Heart left ventricle (tissue), 16 donors: ENCODE results near the gene CXorf58. TPM values are rescaled to one million over a fixed set of nuclear protein-coding genes. Genes with fewer than 3 reads are reported as not detected.

Source experiments
- ATAC-seq, 4 donors: fragments of 200-7000 bp; cut with Tn5 transposase; one replicate each; pipeline ENCODE4 v1.9.1; 2020 to 2022; ENCODE audit warnings: moderate library complexity in 4 of 4, mild to moderate bottlenecking in 3 of 4, moderate number of reproducible peaks in 1 of 4
- DNase-seq, 5 donors: peaks; one replicate each; pipeline ENCODE4 v3.0.0-alpha.2; 2020
- H3K27ac ChIP-seq, 12 donors: fragments of 200-600 bp; sonication (generic) in 4 of 12; one replicate each; pipeline versions ENCODE4 v1.5.0 to v1.8.0; 2016 to 2022; ENCODE audit warnings: mild to moderate bottlenecking in 2 of 12
- H3K27me3 ChIP-seq, 9 donors: fragments of 200-600 bp; sonication (generic) in 2 of 9; one replicate each; pipeline versions ENCODE4 v1.5.1 to v1.8.0; 2016 to 2022; ENCODE audit warnings: mild to moderate bottlenecking in 3 of 9
- H3K36me3 ChIP-seq, 9 donors: fragments of 200-600 bp; sonication (generic) in 2 of 9; one replicate each; pipeline versions ENCODE4 v1.5.0 to v1.8.0; 2018 to 2022; ENCODE audit warnings: mild to moderate bottlenecking in 2 of 9
- H3K4me1 ChIP-seq, 12 donors: fragments of 200-600 bp; sonication (generic) in 4 of 12; one replicate each; pipeline versions ENCODE4 v1.5.0 to v1.8.0; 2016 to 2022; ENCODE audit warnings: mild to moderate bottlenecking in 3 of 12
- H3K4me3 ChIP-seq, 12 donors: fragments of 200-600 bp; sonication (generic) in 4 of 12; one replicate each; pipeline versions ENCODE4 v1.5.0 to v1.8.0; 2017 to 2022; ENCODE audit warnings: mild to moderate bottlenecking in 9 of 12, moderate library complexity in 4 of 12
- H3K9me3 ChIP-seq, 12 donors: fragments of 200-600 bp; sonication (generic) in 4 of 12; one replicate each; pipeline versions ENCODE4 v1.5.0 to v1.8.0; 2016 to 2022; ENCODE audit warnings: mild to moderate bottlenecking in 1 of 12
- POLR2A ChIP-seq, 2 donors: fragments of 450-650 bp; IDR thresholded peaks; one replicate each; pipeline ENCODE4 v1.6.1; 2017; ENCODE audit warnings: antibody characterized with exemption in 2 of 2, mild to moderate bottlenecking in 2 of 2, moderate library complexity in 2 of 2
- whole genome bisulfite sequencing, 4 donors: extraction: QIAGEN DNeasy Blood & Tissue Kit in 2 of 4; methylation state at CpG; one replicate each; pipeline versions ENCODE4 v1.1.5 to v1.1.7; 2013 to 2018; 5-methylcytosine and 5-hydroxymethylcytosine counted together
- intact Hi-C, 10 donors: fragments of 100-400 bp; cut with DNase I; formaldehyde crosslinking; loops; one replicate each; pipeline versions ENCODE4 v1.11.1 to v1.14.2; 2022
- polyA plus RNA-seq, 2 donors: library from polyadenylated mRNA; stranded (reverse); fragments of 200-250 nt; gene quantifications; one replicate each; pipeline ENCODE4 v1.2.3, GENCODE V29; 2013
- total RNA-seq, 9 donors: library from RNA; depleted of rRNA in 2 of 9; stranded (reverse); fragments of >200 nt in 2 of 9; fragmentation: NEBNext Ultra II Directional in 3 of 9; extraction: Animal tissue kit (Norgen Biotek cat#: 25700) in 3 of 9; gene quantifications; one replicate each; pipeline versions ENCODE4 v1.1.0 to v1.2.4, GENCODE V29; 2016 to 2023
- TF ChIP-seq, protein P1 (sequence below), 12 donors: fragments of 200-600 bp; sonication (generic) in 4 of 12; IDR thresholded peaks; one replicate each; pipeline versions ENCODE4 v1.5.0 to v1.8.0; 2018 to 2022; ENCODE audit warnings: antibody characterized with exemption in 12 of 12, mild to moderate bottlenecking in 5 of 12
- donor health status: ischemic (EF 13 %, LVEDD 7.1; RV severe dilation, severe dysfunction).
- donor health status: healthy with polysubstance abuse.
- donor health status: DM: no; HTN: yes; CAD: no.
- donor health status: DM: no; HTN: no; CAD: no.
- donor health status: ischemic (EF 25% LVEDD 6.9; RV normal size, moderate dysfunction).
- donor health status: ischemic (EF 25% LVEDD 5.7; RV mildly dilated, moderate dysfunction).
- donor health status: healthy.
- donor health status: DM: yes; HTN: yes; CAD: no.
- donor health status: ischemic (EF 35%, LVEDD 5.7; RV mildly dilated, moderate dysfunction).
- donor health status: nonischemic (EF 11% LVEDD 7.7; RV severe dilation, severe dysfunction).
- donor health status: DM: yes; HTN: yes; CAD: no.
- donor health status: PGD.
- donor health status: ischemic (EF 29% LVEDD 5.4; RV normal size, mild dysfunction).
- donor health status: nonischemic (EF 23%, LVEDD 6.1; RV moderate dilation, normal function).

The CXorf58 gene
- total and polyA plus RNA-seq, 11 donors = 0.10 to 0.30 (median 0.21) TPM; not detected in 5

DNA sequence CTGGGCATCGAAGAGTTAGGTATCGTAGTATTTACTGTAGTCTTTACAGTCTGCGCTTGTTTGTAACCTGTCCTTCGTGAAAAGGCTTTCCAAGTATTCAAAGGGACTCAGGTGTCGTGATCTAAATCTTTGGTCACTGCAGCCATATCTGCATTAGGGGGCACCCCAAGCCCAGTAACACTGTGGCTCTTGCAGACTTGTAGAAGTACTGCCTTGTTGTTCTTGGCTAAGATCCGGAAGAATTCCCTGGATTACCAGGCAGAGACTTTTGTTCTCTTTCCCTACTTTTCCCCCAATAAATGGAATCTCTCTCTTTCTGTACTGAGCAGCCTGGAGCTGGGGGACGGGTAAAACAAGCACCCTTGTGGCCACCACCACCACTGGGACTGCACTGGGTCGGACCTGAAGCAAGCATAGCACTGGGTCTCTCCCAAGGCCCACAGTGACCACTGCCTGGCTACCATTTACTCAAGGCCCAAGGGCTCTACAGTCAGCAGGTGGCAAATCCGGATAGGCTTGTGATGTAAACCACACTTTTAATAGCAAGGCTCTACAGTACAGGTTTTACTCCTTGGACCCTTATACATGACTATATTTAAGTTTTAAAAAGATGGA is 12.0 kb downstream of the CXorf58 start:
- Histone ChIP-seq H3K9me3 (peaks cover 0 to 13% (median 0%) of the 10 kb centered on the region in 12 donors), H3K4me3 (no peak overlapping the region), H3K36me3 (no peaks in the 10 kb centered on the region), H3K27me3 (peaks cover 0 to 19% (median 0%) of the 10 kb centered on the region in 9 donors), H3K4me1 (no peaks in the 10 kb centered on the region), H3K27ac (no peak overlapping the region)
- 69 to 76% (median 70%) methylated on average over 9 of the region's 9 CpGs for WGBS, 4 donors
- no peak for DNase-seq
- intact Hi-C loops = no loop called here
- TF ChIP-seq, protein P1, sequence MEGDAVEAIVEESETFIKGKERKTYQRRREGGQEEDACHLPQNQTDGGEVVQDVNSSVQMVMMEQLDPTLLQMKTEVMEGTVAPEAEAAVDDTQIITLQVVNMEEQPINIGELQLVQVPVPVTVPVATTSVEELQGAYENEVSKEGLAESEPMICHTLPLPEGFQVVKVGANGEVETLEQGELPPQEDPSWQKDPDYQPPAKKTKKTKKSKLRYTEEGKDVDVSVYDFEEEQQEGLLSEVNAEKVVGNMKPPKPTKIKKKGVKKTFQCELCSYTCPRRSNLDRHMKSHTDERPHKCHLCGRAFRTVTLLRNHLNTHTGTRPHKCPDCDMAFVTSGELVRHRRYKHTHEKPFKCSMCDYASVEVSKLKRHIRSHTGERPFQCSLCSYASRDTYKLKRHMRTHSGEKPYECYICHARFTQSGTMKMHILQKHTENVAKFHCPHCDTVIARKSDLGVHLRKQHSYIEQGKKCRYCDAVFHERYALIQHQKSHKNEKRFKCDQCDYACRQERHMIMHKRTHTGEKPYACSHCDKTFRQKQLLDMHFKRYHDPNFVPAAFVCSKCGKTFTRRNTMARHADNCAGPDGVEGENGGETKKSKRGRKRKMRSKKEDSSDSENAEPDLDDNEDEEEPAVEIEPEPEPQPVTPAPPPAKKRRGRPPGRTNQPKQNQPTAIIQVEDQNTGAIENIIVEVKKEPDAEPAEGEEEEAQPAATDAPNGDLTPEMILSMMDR (IDR thresholded peaks at IDR 0.05) = no peak
- no peak for TF ChIP-seq POLR2A (IDR thresholded peaks at IDR 0.05)
- ATAC-seq = no peak

DNA sequence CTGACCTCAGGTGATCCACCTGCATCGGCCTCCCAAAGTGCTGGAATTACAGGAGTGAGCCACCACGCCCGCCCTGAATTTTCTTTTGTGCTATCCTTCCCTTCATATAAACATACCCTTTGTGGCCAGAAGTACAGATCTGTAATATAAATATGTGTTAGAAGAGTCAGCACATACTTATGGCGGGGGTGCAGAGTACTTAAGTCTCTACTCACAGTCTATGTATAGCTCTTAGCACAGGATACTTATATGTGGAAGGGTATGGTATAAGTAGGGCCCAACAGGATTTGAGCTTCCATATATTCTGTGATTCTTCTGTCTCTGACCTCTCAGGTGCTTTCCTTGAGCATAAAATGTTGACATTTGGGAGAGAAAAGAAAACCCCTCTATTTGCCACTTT is 18.2 kb downstream of the CXorf58 start:
- H3K27me3 ChIP-seq = peaks cover 0 to 19% (median 0%) of the 10 kb centered on the region in 9 donors
- peaks cover 0 to 5% (median 0%) of the 10 kb centered on the region in 12 donors for H3K4me1 ChIP-seq
- intact Hi-C loops = no loop called here
- no peak overlapping the region for H3K27ac ChIP-seq
- DNase-seq (no peak), ATAC-seq (no peak)
- no peaks in the 10 kb centered on the region for H3K9me3 ChIP-seq
- WGBS, 4 donors = 77 to 97% (median 95%) methylated on average over 4 of the region's 4 CpGs
- TF ChIP-seq POLR2A (IDR thresholded peaks at IDR 0.05) = no peak
- TF ChIP-seq, protein P1 (IDR thresholded peaks at IDR 0.05) = no peak
- no peak overlapping the region for H3K4me3 ChIP-seq
- H3K36me3 ChIP-seq = no peaks in the 10 kb centered on the region

DNA sequence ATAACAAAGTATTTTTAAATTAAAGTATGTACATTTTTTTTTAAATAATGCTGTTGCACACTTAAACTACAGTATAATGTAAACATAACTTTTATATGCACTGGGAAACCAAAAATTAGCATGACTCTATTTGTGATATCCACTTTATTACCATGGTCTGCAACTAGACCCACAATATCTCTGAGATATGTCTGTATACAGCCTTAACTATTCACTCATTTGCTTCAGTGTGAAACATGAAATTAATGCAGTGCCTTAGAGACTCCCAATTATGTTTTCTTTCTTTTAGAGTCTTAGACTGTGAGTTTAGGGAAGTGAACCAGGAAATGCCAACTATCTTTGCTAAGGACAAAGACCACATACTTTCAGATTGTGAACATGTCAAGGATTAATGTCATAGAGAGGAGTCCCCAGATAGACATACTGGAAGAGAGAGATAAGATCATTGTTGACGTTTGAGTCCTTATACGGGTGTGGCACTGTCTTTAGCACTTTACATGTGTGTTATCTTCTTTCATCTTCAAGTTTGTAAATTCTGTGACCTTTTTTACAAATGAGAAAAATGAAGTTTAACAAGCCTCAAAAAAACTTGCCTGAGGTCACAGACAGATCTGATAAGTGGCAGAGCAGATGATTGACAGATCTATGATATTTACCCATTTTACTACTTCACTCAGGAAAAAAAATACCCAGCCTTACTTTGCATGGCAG is 23.2 kb downstream of the CXorf58 start:
- peaks cover 0 to 14% (median 0%) of the 10 kb centered on the region in 12 donors for H3K4me1 ChIP-seq
- H3K4me3 ChIP-seq = no peak overlapping the region
- no peaks in the 10 kb centered on the region for H3K36me3 ChIP-seq
- no peak for ATAC-seq
- peak overlapping the region in 1 of 12 donors; percentile 15 for H3K27ac ChIP-seq
- 22 to 52% (median 38%) methylated on average over 2 of the region's 2 CpGs for WGBS, 4 donors
- peaks cover 0 to 33% (median 0%) of the 10 kb centered on the region in 9 donors for H3K27me3 ChIP-seq
- intact Hi-C loops = loop anchor here in 1 of 10 donors (2.0 kb wide), 1 partner anchor 26 kb away; no protein-coding TSS in a partner anchor
- DNase-seq = no peak
- H3K9me3 ChIP-seq = no peaks in the 10 kb centered on the region
- TF ChIP-seq, protein P1 (IDR thresholded peaks at IDR 0.05) = no peak
- TF ChIP-seq POLR2A (IDR thresholded peaks at IDR 0.05) = no peak

DNA sequence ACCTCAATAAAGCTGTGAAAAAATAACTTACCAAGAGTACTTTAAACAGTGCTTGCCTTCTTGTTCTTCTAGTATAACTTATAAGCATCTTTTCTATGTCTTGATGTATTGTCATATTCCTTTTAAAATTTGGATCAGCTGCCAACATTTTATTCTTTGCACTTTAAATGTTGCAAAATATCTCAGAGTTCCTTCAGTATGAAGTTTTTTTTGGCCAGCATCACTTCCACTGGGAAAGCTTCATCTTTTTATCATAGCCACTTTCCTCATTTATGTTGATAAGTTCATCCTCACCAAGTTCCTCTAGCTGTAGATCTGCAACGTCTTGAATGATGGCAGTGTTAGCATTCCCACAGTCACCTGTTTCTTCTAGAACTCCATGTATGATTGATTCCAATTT is 24.2 kb downstream of the CXorf58 start:
- no peak overlapping the region for H3K4me3 ChIP-seq
- no peak for DNase-seq
- H3K27ac ChIP-seq = no peak overlapping the region
- H3K4me1 ChIP-seq = peaks cover 0 to 14% (median 0%) of the 10 kb centered on the region in 12 donors
- H3K36me3 ChIP-seq = no peaks in the 10 kb centered on the region
- no peaks in the 10 kb centered on the region for H3K9me3 ChIP-seq
- intact Hi-C loops = no loop called here
- peaks cover 0 to 35% (median 0%) of the 10 kb centered on the region in 9 donors for H3K27me3 ChIP-seq
- no peak for ATAC-seq
- TF ChIP-seq, protein P1 (IDR thresholded peaks at IDR 0.05) = no peak
- 23 to 40% (median 29%) methylated on average over 1 of the region's 1 CpG for WGBS, 4 donors
